Smooth muscle cell of the brain vasculature (primary cell): ENCODE data around the gene WWOX.

Source experiments
- DNase-seq: peaks from one replicate; pipeline ENCODE4 v3.0.0-alpha.2; 2012; ENCODE audit warnings: low read depth, low spot score

WWOX gene

DNA sequence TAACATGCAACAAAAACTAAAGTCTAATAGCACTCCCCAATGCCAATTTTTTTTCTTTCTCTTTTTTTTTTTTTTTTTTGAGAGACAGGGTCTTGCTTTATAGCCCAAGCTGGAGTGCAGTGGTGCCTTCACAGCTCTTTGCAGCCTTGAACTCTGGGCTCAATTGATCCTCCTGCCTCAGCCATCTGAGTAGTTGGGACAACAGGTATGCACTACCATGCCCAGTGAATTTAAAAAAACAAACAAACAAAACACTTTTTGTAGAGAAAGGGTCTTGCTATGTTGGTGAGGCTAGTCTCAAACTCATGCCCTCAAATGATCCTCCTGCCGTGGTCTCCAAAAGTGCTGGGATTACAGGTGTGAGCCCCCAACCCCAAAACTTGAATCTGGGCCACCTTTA is 632.3 kb downstream of the WWOX start:
- no peak for DNase-seq

DNA sequence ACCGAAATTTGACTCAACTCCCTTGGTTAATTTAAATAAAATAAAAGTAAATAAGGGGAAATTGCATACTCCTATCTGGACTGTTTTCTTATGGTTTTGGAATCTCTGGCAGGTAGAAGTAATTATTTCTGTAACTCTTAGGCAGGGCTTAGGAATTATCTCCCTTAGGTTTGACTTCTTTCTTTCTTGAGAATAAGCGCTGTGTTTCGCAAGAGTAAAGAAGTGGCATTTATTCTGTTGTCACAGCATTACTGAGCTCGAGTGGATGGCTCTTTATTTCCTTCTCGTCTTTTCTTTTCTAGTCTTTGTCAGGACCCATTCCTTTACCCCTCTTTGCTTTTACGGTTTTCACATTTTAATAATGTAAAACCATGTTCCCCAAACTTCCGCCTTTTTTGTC is 633.2 kb downstream of the WWOX start:
- DNase-seq, result no peak

- DNase-seq, result no peak
Observed at GRCh38 chr16:78735337-78735736, 635.9 kb downstream of the WWOX start.

- DNase-seq, result no peak
Observed at GRCh38 chr16:78737630-78738029, 638.2 kb downstream of the WWOX start.

DNA sequence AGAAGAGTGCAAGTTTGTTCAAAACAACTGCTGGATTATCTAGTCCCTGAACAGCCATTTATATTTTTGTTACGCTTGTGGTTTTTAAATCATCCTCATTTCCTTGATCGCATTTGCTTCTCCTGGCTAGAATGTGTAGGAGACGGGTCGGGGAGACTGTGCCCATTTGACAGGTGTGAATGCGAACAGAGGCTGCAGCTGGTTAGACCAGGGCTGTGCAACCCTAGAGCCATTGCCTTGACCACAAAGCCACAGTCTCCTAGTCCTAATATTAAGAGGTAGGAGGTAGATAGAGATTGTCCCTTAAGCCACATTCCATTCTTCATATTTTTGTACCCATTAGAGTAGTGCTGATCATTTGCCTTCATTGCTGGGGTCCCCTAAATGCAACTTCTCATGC is 639.1 kb downstream of the WWOX start:
- DNase-seq, result no peak

DNA sequence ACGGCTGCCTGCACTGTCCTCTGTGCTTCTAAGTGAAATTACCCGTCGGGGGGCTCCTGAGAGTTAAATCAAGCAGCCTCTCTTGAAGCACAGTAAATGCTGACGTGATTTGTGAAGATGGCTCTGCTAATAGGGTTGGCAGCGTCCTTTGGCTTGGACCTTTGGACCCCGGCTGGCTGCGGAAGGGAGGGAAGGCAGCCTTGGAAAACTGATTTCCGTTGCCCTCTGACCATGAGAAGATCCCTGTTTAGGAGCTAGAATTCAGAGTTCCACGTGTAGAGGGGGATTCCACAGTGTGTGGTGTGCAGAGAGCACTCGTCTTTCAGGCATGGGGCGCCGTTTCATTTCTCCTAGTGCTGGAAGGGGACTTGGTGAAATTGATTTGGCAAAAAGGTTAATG is 640.8 kb downstream of the WWOX start:
- no peak for DNase-seq

DNA sequence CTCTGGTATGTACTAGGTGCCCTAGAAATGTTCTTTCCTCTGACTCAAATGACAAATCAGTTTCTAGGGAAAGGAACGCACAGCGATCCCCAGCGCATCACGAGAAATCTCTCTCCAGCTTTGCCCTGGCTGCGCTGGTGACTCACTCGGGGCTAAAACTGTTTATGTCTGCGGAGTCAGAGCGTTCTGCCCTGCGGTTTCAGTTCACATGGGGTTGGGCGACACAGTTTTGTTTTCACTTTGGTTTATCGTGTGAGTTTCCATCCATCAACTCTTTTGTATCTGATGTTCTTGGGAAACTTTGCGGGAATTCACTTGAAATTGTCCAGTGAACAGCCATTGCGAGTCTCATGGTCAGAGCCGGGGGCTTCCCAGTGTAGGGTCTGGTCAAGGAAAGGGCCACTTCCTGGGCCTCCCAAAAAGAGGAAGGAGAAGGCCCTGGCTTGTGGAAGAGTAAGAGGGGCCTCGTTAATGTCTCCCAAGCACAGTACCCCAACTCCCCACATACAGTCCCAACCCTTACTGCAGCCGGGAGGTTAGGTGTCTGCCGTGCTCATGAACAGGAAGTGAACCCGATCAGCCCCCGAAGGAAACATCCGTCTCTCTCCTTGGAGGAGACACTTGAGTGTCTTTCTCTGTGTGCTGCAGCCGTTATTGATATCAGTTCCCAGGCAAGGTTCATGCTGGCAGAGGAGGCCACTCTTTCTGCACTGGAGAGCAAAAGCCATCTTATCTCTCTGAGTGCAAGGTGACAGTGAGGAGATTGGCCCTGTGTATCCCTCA is 643.2 kb downstream of the WWOX start:
- DNase-seq, result no peak

- no peak for DNase-seq
Observed at GRCh38 chr16:78743556-78743955, 644.1 kb downstream of the WWOX start.

- DNase-seq, result no peak
Observed at GRCh38 chr16:78744099-78744498, 644.6 kb downstream of the WWOX start.

- no peak for DNase-seq
Observed at GRCh38 chr16:78744796-78745107, 645.3 kb downstream of the WWOX start.

DNA sequence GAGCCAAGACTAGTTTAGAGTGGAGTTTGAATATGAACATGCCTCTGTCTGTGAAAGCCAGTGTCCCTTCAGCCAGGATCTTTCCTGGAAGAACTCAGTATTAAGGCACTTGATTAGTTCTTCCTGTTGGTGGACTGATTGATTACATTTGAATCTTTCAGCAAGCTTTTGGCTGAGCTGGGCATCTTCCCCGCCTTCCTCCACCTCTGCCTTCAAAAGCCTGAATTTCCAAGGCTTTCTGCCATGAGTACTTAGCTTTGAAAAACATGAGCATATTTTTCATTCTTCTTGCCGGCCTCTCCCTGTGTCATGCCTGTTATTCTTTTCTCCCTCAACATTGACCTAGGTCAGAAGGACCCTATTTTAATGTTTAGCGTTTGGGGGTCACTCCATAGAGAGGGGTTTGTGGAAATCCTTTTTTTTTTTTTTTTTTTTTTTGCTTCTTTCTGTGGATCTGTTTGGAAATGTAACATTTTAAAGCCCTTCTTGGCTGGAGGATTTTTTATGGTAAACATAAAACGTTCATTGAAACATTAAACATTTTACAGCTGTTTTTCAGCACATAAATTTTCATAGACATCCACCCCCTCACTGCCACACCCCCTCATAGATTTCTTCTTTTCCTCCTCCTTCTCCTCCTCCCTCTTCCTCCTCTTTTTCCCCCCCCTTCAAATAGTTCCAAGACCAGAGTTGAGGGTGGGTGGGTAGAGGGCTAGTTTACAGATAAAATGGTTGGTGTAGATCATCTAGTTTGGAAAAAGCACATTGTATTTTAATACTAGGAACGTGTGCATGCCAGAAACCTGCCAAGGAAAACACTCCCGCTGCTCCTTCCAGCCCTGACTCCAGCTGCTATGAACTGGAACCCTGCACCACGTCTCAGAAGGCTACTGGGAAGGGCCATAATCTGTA is 645.9 kb downstream of the WWOX start:
- no peak for DNase-seq

GRCh38 chr16:78746718-78747117 is 647.3 kb downstream of the WWOX start:
- DNase-seq, result no peak

GRCh38 chr16:78748220-78748929 is 648.9 kb downstream of the WWOX start:
- DNase-seq, result no peak

DNA sequence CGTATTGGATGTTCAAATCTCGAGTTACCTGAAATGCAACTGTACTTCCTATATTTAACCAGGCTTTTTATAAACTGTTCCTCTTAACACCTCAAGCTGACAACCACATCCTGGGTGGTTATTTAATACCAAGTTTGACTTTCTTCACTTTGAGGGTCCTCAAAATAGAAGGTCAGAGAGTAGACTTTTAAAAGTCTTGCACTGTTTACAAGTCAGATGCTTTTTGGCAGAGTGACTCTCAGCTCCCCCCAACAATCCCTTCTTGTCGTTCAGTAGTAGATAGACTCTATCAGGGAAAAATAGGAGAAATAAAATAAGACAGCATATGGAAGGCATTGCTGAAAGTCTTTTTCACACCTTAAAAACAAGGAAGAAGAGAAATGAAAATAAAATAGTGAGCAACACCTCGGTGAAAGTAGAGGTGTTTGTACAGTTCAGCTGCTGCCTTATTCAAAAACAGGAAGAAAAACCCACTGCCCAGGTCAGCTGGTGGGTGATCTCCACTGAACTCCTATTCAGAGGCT is 650.4 kb downstream of the WWOX start:
- DNase-seq, result no peak

DNA sequence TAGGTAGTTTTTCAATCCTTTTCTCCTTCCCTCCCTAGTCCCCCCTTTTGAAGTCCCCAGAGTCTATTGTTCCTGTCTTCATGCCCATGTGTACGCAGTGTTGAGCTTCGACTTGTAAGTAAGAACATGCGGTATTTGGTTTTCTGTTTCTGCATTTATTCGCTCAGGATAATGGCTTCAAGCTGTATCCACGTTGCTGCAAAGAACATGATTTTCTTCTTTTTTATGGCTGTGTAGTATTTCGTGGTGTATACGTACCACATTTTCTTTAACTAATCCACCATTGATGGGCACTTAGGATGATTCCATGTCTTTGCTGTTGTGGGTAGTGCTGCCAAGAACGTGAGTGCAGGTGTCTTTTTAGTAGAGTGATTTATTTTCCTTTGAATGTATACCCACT is 651.2 kb downstream of the WWOX start:
- DNase-seq, result no peak

DNA sequence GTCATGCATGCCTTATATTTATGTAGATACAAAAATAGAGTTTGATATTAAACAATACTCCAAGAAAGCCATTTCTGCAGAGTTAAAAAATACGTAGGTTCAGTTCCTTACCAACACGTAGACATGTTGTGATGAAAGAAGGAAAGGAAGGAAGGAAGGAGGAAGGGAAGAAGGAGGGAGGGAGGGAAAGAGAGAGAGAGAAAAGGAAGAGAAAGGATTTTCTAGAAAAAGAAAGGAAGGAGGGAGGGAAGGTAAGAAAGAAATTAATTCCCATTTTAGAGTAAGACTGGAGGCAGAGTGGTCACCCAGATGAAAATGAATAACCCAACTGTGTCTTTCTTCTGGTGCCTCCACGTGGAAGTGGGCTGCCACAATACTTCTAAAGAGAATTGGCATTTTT is 652.1 kb downstream of the WWOX start:
- no peak for DNase-seq

DNA sequence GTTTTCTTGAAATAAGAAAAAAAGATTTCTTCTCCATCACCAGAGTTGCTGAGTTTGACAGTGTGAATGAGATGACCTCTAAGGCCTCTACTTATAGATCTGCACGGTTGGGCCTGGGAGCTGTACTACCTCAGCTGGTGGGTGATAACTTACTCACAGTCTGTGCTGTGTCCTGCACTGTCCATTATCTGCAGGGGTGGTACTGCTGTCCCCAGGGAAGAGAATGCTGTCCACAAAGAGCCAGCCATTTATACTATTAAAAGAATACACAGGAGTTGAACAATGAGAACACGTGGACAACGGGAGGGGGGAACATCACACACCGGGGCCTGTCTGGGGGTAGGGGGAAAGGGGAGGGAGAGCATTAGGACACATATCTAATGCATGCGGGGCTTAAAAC is 655.3 kb downstream of the WWOX start:
- DNase-seq, result no peak

DNA sequence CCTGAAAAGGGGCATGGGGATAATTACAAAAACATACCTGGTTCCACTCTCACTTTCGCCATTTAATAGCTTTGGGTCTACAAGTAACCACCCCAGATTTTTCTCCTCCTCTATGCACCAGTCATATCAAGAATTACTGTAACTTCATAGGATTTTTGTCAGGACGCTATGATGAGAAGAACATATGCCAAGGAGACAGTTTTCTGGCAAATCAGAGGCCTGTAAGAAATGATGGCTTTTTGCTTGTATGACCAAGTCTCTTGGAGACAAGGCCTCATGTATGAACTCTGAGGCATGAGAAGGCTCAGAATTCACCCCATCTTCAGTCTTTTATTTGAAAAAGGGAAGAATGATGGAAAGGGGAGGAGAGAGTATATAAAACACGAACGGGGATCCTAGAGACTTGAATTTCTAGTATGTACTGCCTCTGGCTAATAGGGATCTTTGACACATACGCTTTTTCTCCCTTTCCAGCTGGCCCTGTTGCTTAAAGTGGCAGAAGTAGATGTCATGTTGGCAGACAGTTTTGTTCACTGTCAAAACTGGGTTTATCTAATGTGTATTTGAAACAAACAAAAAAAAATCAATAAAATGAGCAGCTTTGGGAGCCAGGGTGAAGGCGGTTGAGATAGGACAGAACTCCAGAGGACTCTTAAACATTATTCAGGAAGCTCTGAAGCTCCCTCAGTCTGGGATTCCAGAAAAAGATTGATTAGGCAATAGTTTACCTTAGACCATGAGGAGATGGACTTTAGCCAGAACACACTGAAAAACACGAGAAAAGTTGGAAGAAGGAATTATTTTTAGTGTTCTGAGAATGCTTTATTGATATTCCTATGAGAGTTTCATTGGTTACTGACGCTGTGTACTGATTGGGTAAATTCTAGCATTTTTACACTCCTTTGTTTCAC is 656.6 kb downstream of the WWOX start:
- DNase-seq, result no peak

GRCh38 chr16:78759596-78759995 is 660.1 kb downstream of the WWOX start:
- DNase-seq, result no peak

GRCh38 chr16:78760611-78761010 is 661.2 kb downstream of the WWOX start:
- DNase-seq, result no peak

- no peak for DNase-seq
Observed at GRCh38 chr16:78761427-78761826, 662.0 kb downstream of the WWOX start.
